Hepatocyte (in vitro differentiated cells): ENCODE results near the gene MPIG6B. TPM values are rescaled to one million over a fixed set of nuclear protein-coding genes. Genes with fewer than 3 reads are reported as not detected.

Experiments used
- DNase-seq: peaks from one replicate; pipeline ENCODE4 v3.0.0-alpha.2; 2016; ENCODE audit warnings: low spot score
- H2AFZ ChIP-seq: fragments of 200-600 bp; sonication (generic); 2 replicates; pipeline ENCODE4 v1.6.0; 2016; ENCODE audit warnings: antibody characterized with exemption, mild to moderate bottlenecking
- H3K27ac ChIP-seq: fragments of 200-600 bp; sonication (generic); 2 replicates; pipeline ENCODE4 v1.5.1; 2016; ENCODE audit warnings: mild to moderate bottlenecking
- H3K27me3 ChIP-seq: fragments of 200-600 bp; sonication (generic); 2 replicates; pipeline ENCODE4 v1.6.1; 2016
- H3K36me3 ChIP-seq: fragments of 200-600 bp; sonication (generic); replicated peaks from 2 replicates; pipeline ENCODE4 v1.5.1; 2016; ENCODE audit warnings: low read depth; ENCODE audit not compliant: insufficient read depth
- H3K4me1 ChIP-seq: fragments of 200-600 bp; sonication (generic); 2 replicates; pipeline ENCODE4 v1.5.1; 2016; ENCODE audit warnings: mild to moderate bottlenecking, moderate library complexity; ENCODE audit not compliant: insufficient read depth
- H3K4me2 ChIP-seq: fragments of 200-600 bp; sonication (generic); 2 replicates; pipeline ENCODE4 v1.6.0; 2016
- H3K4me3 ChIP-seq: fragments of 200-600 bp; sonication (generic); 2 replicates; pipeline ENCODE4 v1.5.1; 2016; ENCODE audit warnings: mild to moderate bottlenecking
- H3K79me2 ChIP-seq: fragments of 200-600 bp; sonication (generic); 2 replicates; pipeline ENCODE4 v1.6.0; 2017; ENCODE audit warnings: mild to moderate bottlenecking
- H3K9me2 ChIP-seq: fragments of 200-600 bp; sonication (generic); replicated peaks from 2 replicates; pipeline ENCODE4 v1.6.0; 2017; ENCODE audit warnings: mild to moderate bottlenecking; ENCODE audit not compliant: insufficient read depth
- H3K9me3 ChIP-seq: fragments of 200-600 bp; sonication (generic); 2 replicates; pipeline ENCODE4 v1.5.1; 2016; ENCODE audit warnings: low read depth, mild to moderate bottlenecking
- H4K20me1 ChIP-seq: fragments of 200-600 bp; sonication (generic); 2 replicates; pipeline ENCODE4 v1.6.0; 2016; ENCODE audit warnings: mild to moderate bottlenecking; ENCODE audit not compliant: insufficient read depth, poor library complexity, severe bottlenecking
- EZH2 ChIP-seq: fragments of 200-600 bp; sonication (generic); IDR thresholded peaks from 2 replicates; pipeline ENCODE4 v1.6.1; 2016; ENCODE audit warnings: antibody characterized with exemption, mild to moderate bottlenecking, borderline replicate concordance
- EZH2phosphoT487 ChIP-seq: fragments of 200-600 bp; sonication (generic); IDR thresholded peaks from one replicate; pipeline ENCODE4 v1.6.1; 2018; ENCODE audit warnings: antibody characterized with exemption, mild to moderate bottlenecking, low read depth, moderate library complexity; ENCODE audit not compliant: unreplicated experiment, severe bottlenecking
- WGBS: methylation state at CpG from one replicate; pipeline ENCODE4 v1.1.6; 2016; ENCODE audit warnings: low lambda C conversion rate; ENCODE audit errors: missing lambda C conversion rate; 5-methylcytosine and 5-hydroxymethylcytosine counted together
- polyA plus RNA-seq: library from polyadenylated mRNA; unstranded; fragments of >200 nt; fragmentation: Nextera tagmentation; extraction: Ambion mirVana; gene quantifications from 2 replicates; pipeline ENCODE4 v1.2.1, GENCODE V29; 2016
- total RNA-seq: library from RNA; depleted of rRNA; stranded (reverse); fragments of >200 nt; gene quantifications from 2 replicates; pipeline ENCODE4 v1.2.3, GENCODE V29; 2014
- TF ChIP-seq, protein P1 (sequence below): fragments of 200-600 bp; sonication (generic); IDR thresholded peaks from 2 replicates; pipeline ENCODE4 v1.5.1; 2016; ENCODE audit warnings: antibody characterized with exemption, mild to moderate bottlenecking; ENCODE audit not compliant: poor library complexity

MPIG6B gene
- total and polyA plus RNA-seq, 2 experiments from 2014 or later = not detected

- no peak overlapping the region for H3K4me3 ChIP-seq
- H3K9me2 ChIP-seq = no peaks in the 10 kb centered on the region
- H3K4me2 ChIP-seq = no peak overlapping the region
- no peak for TF ChIP-seq EZH2phosphoT487
- TF ChIP-seq, protein P1, sequence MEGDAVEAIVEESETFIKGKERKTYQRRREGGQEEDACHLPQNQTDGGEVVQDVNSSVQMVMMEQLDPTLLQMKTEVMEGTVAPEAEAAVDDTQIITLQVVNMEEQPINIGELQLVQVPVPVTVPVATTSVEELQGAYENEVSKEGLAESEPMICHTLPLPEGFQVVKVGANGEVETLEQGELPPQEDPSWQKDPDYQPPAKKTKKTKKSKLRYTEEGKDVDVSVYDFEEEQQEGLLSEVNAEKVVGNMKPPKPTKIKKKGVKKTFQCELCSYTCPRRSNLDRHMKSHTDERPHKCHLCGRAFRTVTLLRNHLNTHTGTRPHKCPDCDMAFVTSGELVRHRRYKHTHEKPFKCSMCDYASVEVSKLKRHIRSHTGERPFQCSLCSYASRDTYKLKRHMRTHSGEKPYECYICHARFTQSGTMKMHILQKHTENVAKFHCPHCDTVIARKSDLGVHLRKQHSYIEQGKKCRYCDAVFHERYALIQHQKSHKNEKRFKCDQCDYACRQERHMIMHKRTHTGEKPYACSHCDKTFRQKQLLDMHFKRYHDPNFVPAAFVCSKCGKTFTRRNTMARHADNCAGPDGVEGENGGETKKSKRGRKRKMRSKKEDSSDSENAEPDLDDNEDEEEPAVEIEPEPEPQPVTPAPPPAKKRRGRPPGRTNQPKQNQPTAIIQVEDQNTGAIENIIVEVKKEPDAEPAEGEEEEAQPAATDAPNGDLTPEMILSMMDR = no peak
- TF ChIP-seq EZH2 = no peak
- 80% methylated on average over 8 of the region's 8 CpGs for WGBS
- no peak overlapping the region for H2AFZ ChIP-seq
- H3K27me3 ChIP-seq = no peaks in the 10 kb centered on the region
- no peaks in the 10 kb centered on the region for H3K4me1 ChIP-seq
- H3K79me2 ChIP-seq = no peaks in the 10 kb centered on the region
- no peak overlapping the region for H3K27ac ChIP-seq
- no peak for DNase-seq
- H3K9me3 ChIP-seq = no peaks in the 10 kb centered on the region
- H3K36me3 ChIP-seq = no peaks in the 10 kb centered on the region
- H4K20me1 ChIP-seq = no peaks in the 10 kb centered on the region
Measured at GRCh38 chr6:31752739-31753319, 29.7 kb downstream of the MPIG6B start.

- TF ChIP-seq EZH2phosphoT487 = no peak
- TF ChIP-seq, protein P1 = no peak
- no peak for TF ChIP-seq EZH2
- no peaks in the 10 kb centered on the region for H3K27me3 ChIP-seq
- H3K79me2 ChIP-seq = no peaks in the 10 kb centered on the region
- no peak for DNase-seq
- no peaks in the 10 kb centered on the region for H4K20me1 ChIP-seq
- no peaks in the 10 kb centered on the region for H3K9me2 ChIP-seq
- H3K4me3 ChIP-seq = no peak overlapping the region
- WGBS = 100% methylated on average over 2 of the region's 2 CpGs
- H3K36me3 ChIP-seq = no peaks in the 10 kb centered on the region
- H2AFZ ChIP-seq = no peak overlapping the region
- no peaks in the 10 kb centered on the region for H3K4me1 ChIP-seq
- H3K4me2 ChIP-seq = no peak overlapping the region
- H3K27ac ChIP-seq = no peak overlapping the region
- H3K9me3 ChIP-seq = no peaks in the 10 kb centered on the region
Measured at GRCh38 chr6:31758281-31758680, 35.1 kb downstream of the MPIG6B start.

- Histone ChIP-seq H3K4me1 (peaks cover 8% of the 10 kb centered on the region), H3K79me2 (no peaks in the 10 kb centered on the region), H2AFZ (no peak overlapping the region), H3K9me3 (no peaks in the 10 kb centered on the region), H3K36me3 (no peaks in the 10 kb centered on the region), H4K20me1 (no peaks in the 10 kb centered on the region), H3K4me3 (no peak overlapping the region), H3K27ac (no peak overlapping the region), H3K9me2 (no peaks in the 10 kb centered on the region), H3K27me3 (no peaks in the 10 kb centered on the region), H3K4me2 (no peak overlapping the region)
- 92% methylated on average over 5 of the region's 5 CpGs for WGBS
- TF ChIP-seq, protein P1 = no peak
- no peak for TF ChIP-seq EZH2phosphoT487
- no peak for TF ChIP-seq EZH2
- peak; percentile 8 for DNase-seq
Measured at GRCh38 chr6:31760790-31761189, 37.6 kb downstream of the MPIG6B start.

DNA sequence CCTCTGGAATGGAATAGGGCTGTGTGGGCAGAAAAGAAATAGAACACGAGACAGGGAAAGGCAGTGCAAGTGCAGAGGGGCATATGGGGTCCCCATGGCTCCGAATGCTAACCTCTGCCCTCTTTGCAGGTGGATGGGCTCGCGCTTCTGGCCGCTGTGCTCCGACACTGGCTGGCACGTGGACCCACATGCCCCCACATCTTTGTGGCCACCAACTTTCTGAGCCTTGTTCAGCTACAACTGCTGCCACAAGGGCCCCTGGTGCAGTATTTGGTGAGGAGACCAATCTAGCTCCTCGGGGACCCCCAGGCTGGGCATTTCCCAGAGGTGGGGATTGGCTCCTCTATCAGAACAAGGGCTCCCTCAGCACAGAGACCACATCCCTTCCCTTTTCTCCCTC, 38.2 kb downstream of the MPIG6B start:
- no peaks in the 10 kb centered on the region for H3K9me2 ChIP-seq
- no peaks in the 10 kb centered on the region for H3K27me3 ChIP-seq
- no peak overlapping the region for H3K27ac ChIP-seq
- no peak for DNase-seq
- no peaks in the 10 kb centered on the region for H4K20me1 ChIP-seq
- no peaks in the 10 kb centered on the region for H3K79me2 ChIP-seq
- H2AFZ ChIP-seq = no peak overlapping the region
- WGBS = 97% methylated on average over 8 of the region's 8 CpGs
- no peaks in the 10 kb centered on the region for H3K9me3 ChIP-seq
- peaks cover 8% of the 10 kb centered on the region for H3K4me1 ChIP-seq
- H3K36me3 ChIP-seq = no peaks in the 10 kb centered on the region
- TF ChIP-seq EZH2phosphoT487 (no peak), EZH2 (no peak)
- TF ChIP-seq, protein P1 = no peak
- no peak overlapping the region for H3K4me2 ChIP-seq
- no peak overlapping the region for H3K4me3 ChIP-seq
